Eye (tissue), 1 donor: ENCODE data around the gene NR1D1.

ENCODE experiments used
- DNase-seq: peaks from one replicate; pipeline ENCODE4 v3.0.0-alpha.2; 2015

NR1D1 gene

GRCh38 chr17:40061609-40062038 is 38.8 kb downstream of the NR1D1 start:
- no peak for DNase-seq

- DNase-seq = no peak
These were observed 39.3 kb downstream of the NR1D1 start for GRCh38 chr17:40060887-40061608.

- DNase-seq = no peak
These were observed 40.5 kb downstream of the NR1D1 start for GRCh38 chr17:40059729-40060475.

- DNase-seq = no peak
These were observed 41.5 kb downstream of the NR1D1 start for GRCh38 chr17:40058865-40059264.

GRCh38 chr17:40058186-40058784 is 42.1 kb downstream of the NR1D1 start:
- DNase-seq = no peak

GRCh38 chr17:40056379-40057015 is 43.9 kb downstream of the NR1D1 start:
- no peak for DNase-seq
